Muscle layer of duodenum (tissue), 2 donors: ENCODE data around the gene SCTR.

Experiments used
- H3K27ac ChIP-seq: one replicate; pipeline ENCODE4 v1.7.0; 2013; ENCODE audit warnings: mild to moderate bottlenecking, low read length
- H3K27me3 ChIP-seq: one replicate; pipeline ENCODE4 v1.7.0; 2013; ENCODE audit warnings: low read depth, mild to moderate bottlenecking, control low read depth, low read length
- H3K36me3 ChIP-seq, 2 donors: one replicate each; pipeline ENCODE4 v1.7.0; 2013; ENCODE audit warnings: low read length in 2 of 2, control low read depth in 1 of 2, mild to moderate bottlenecking in 1 of 2; ENCODE audit not compliant: insufficient read depth in 2 of 2, control insufficient read depth in 1 of 2
- H3K4me1 ChIP-seq, 2 donors: one replicate each; pipeline ENCODE4 v1.7.0; 2013; ENCODE audit warnings: low read length in 2 of 2, mild to moderate bottlenecking in 2 of 2, control low read depth in 1 of 2, moderate library complexity in 1 of 2; ENCODE audit not compliant: insufficient read depth in 2 of 2, control insufficient read depth in 1 of 2
- H3K4me3 ChIP-seq, 2 donors: one replicate each; pipeline ENCODE4 v1.7.0; 2013; ENCODE audit warnings: low read length in 2 of 2, low read depth in 1 of 2, mild to moderate bottlenecking in 1 of 2
- H3K9me3 ChIP-seq, 2 donors: one replicate each; pipeline ENCODE4 v1.7.0; 2013; ENCODE audit warnings: low read length in 2 of 2, control low read depth in 1 of 2, mild to moderate bottlenecking in 1 of 2; ENCODE audit not compliant: control insufficient read depth in 1 of 2
- donor health status: healthy.

SCTR gene

GRCh38 chr2:119486196-119486827, 38.0 kb downstream of the SCTR start:
- Histone ChIP-seq H3K4me1 (no peaks in the 10 kb centered on the region), H3K27me3 (no peaks in the 10 kb centered on the region), H3K4me3 (no peak overlapping the region), H3K27ac (no peak overlapping the region), H3K9me3 (no peaks in the 10 kb centered on the region), H3K36me3 (no peaks in the 10 kb centered on the region)

DNA sequence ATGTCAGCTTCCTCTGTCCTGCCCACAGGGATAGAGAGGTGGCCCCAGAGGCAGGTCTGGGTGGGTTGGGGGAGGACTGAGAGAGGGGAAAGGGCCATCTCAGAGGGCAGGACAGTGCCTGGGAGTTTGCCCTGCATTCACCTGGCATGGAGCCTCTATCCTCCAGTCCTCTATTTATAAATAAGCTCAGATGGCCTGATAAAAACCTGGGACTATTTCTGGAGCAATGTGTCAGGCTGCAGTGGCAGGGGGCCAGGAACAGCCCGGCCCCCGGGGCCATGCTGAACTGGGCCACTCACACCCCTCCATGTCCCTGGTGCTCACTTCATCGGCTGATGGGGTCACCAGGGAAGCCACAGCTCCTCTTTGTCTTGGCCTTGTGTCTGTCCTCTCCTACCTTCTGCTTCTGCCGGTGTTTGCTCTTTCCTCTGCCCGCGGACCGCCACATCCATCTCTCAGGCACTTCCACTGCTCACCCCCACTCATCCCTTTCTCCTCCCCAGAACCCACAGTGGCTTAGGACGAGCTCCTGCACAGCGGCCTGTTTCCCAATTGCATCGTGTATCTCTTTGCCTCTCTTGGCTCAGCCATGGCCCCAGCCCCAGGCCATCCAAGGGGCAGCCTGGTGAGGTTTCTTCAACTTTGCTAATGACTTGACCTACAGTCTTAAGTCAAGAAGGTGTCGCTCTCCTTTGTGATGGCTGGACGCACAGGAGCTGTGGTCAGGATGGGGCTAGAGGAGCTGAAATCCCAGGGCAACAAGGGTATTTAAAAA, 38.8 kb downstream of the SCTR start:
- Histone ChIP-seq H3K9me3 (no peaks in the 10 kb centered on the region), H3K36me3 (no peaks in the 10 kb centered on the region), H3K27ac (no peak overlapping the region), H3K4me3 (no peak overlapping the region), H3K27me3 (no peaks in the 10 kb centered on the region), H3K4me1 (no peaks in the 10 kb centered on the region)

GRCh38 chr2:119484834-119485233, 39.4 kb downstream of the SCTR start:
- Histone ChIP-seq H3K36me3 (no peaks in the 10 kb centered on the region), H3K27ac (no peak overlapping the region), H3K4me1 (no peaks in the 10 kb centered on the region), H3K27me3 (no peaks in the 10 kb centered on the region), H3K9me3 (no peaks in the 10 kb centered on the region), H3K4me3 (no peak overlapping the region)

GRCh38 chr2:119483896-119484718, 40.2 kb downstream of the SCTR start:
- H3K4me1 ChIP-seq = no peaks in the 10 kb centered on the region
- no peaks in the 10 kb centered on the region for H3K27me3 ChIP-seq
- H3K36me3 ChIP-seq = no peaks in the 10 kb centered on the region
- no peaks in the 10 kb centered on the region for H3K9me3 ChIP-seq
- no peak overlapping the region for H3K27ac ChIP-seq
- H3K4me3 ChIP-seq = no peak overlapping the region

GRCh38 chr2:119483395-119483753, 40.9 kb downstream of the SCTR start:
- H3K27ac ChIP-seq = no peak overlapping the region
- no peak overlapping the region for H3K4me3 ChIP-seq
- no peaks in the 10 kb centered on the region for H3K4me1 ChIP-seq
- H3K36me3 ChIP-seq = no peaks in the 10 kb centered on the region
- H3K9me3 ChIP-seq = no peaks in the 10 kb centered on the region
- H3K27me3 ChIP-seq = no peaks in the 10 kb centered on the region

GRCh38 chr2:119482481-119483394, 41.5 kb downstream of the SCTR start:
- Histone ChIP-seq H3K27ac (no peak overlapping the region), H3K4me3 (no peak overlapping the region), H3K36me3 (no peaks in the 10 kb centered on the region), H3K27me3 (no peaks in the 10 kb centered on the region), H3K4me1 (no peaks in the 10 kb centered on the region), H3K9me3 (no peaks in the 10 kb centered on the region)

GRCh38 chr2:119481501-119482455, 42.5 kb downstream of the SCTR start:
- Histone ChIP-seq H3K36me3 (no peaks in the 10 kb centered on the region), H3K27ac (no peak overlapping the region), H3K9me3 (no peaks in the 10 kb centered on the region), H3K27me3 (no peaks in the 10 kb centered on the region), H3K4me3 (no peak overlapping the region), H3K4me1 (no peaks in the 10 kb centered on the region)

- Histone ChIP-seq H3K9me3 (no peaks in the 10 kb centered on the region), H3K27me3 (no peaks in the 10 kb centered on the region), H3K36me3 (no peaks in the 10 kb centered on the region), H3K27ac (no peak overlapping the region), H3K4me1 (no peaks in the 10 kb centered on the region), H3K4me3 (no peak overlapping the region)
Measured at GRCh38 chr2:119480718-119481142, 43.6 kb downstream of the SCTR start.

DNA sequence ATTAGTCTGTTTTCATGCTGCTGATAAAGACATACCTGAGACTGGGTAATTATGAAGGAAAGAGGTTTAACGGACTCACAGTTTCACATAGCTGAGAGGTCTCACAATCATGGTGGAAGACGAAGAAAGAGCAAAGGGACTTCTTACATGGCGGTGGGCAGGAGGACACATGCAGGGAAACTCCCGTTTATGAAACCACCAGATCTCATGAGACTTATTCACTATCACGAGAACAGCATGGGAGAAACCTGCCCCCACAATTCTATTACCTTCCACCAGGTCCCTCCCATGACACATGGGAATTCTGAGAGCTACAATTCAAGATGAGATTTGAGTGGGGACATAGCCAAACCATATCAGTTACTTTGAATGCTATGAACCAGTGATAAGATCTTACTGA, 44.1 kb downstream of the SCTR start:
- H3K9me3 ChIP-seq = no peaks in the 10 kb centered on the region
- no peaks in the 10 kb centered on the region for H3K27me3 ChIP-seq
- H3K36me3 ChIP-seq = no peaks in the 10 kb centered on the region
- no peak overlapping the region for H3K4me3 ChIP-seq
- no peaks in the 10 kb centered on the region for H3K4me1 ChIP-seq
- H3K27ac ChIP-seq = no peak overlapping the region

GRCh38 chr2:119478978-119479295, 45.3 kb downstream of the SCTR start:
- no peak overlapping the region for H3K4me3 ChIP-seq
- H3K27ac ChIP-seq = no peak overlapping the region
- H3K4me1 ChIP-seq = no peaks in the 10 kb centered on the region
- no peaks in the 10 kb centered on the region for H3K27me3 ChIP-seq
- no peaks in the 10 kb centered on the region for H3K36me3 ChIP-seq
- H3K9me3 ChIP-seq = no peaks in the 10 kb centered on the region
